Natural killer cell (primary cell): ENCODE results near the gene ADIRF. TPM values are rescaled to one million over a fixed set of nuclear protein-coding genes. Genes with fewer than 3 reads are reported as not detected.

Experiments used
- ATAC-seq, 3 donors: fragments of 150-1000 bp in 2 of 3; fragments of 200-7000 bp in 1 of 3; cut with Tn5 transposase; 1 replicate in 1 of 3; 2 replicates in 2 of 3; pipeline ENCODE4 v1.10.0; 2021; ENCODE audit warnings: mild to moderate bottlenecking in 2 of 3, moderate library complexity in 2 of 3
- DNase-seq, 2 donors: peaks; one replicate each; pipeline versions ENCODE4 v3.0.0 to v3.0.0-alpha.2; 2013 to 2021; ENCODE audit warnings: mixed read lengths in 1 of 2
- H3K27ac ChIP-seq: one replicate; pipeline ENCODE4 v1.5.1; 2013; ENCODE audit warnings: mild to moderate bottlenecking, low read length
- H3K27me3 ChIP-seq: one replicate; pipeline ENCODE4 v1.6.1; 2013; ENCODE audit warnings: low read length; ENCODE audit not compliant: control insufficient read depth, insufficient read depth
- H3K36me3 ChIP-seq: one replicate; pipeline ENCODE4 v1.6.1; 2013; ENCODE audit warnings: low read length; ENCODE audit not compliant: control insufficient read depth, insufficient read depth
- H3K4me1 ChIP-seq: one replicate; pipeline ENCODE4 v1.6.1; 2013; ENCODE audit warnings: low read length; ENCODE audit not compliant: control insufficient read depth, insufficient read depth
- H3K4me3 ChIP-seq: one replicate; pipeline ENCODE4 v1.5.1; 2013; ENCODE audit warnings: low read length
- H3K9me3 ChIP-seq: one replicate; pipeline ENCODE4 v1.6.1; 2013; ENCODE audit warnings: low read length; ENCODE audit not compliant: control insufficient read depth, insufficient read depth
- H3K27ac Mint-ChIP-seq, 2 donors: one replicate each; pipeline ENCODE4 v1.8.0; 2022; ENCODE audit warnings: mild to moderate bottlenecking in 2 of 2, mixed read lengths in 2 of 2, moderate library complexity in 1 of 2
- H3K27me3 Mint-ChIP-seq, 2 donors: one replicate each; pipeline ENCODE4 v1.8.0; 2022; ENCODE audit warnings: low read depth in 2 of 2, mixed read lengths in 2 of 2
- H3K36me3 Mint-ChIP-seq: one replicate; pipeline ENCODE4 v1.8.0; 2022; ENCODE audit warnings: mixed read lengths
- H3K4me1 Mint-ChIP-seq, 2 donors: one replicate each; pipeline ENCODE4 v1.8.0; 2022; ENCODE audit warnings: mixed read lengths in 2 of 2
- H3K4me3 Mint-ChIP-seq: one replicate; pipeline ENCODE4 v1.8.0; 2022; ENCODE audit warnings: mild to moderate bottlenecking, moderate library complexity, mixed read lengths
- H3K9me3 Mint-ChIP-seq, 2 donors: one replicate each; pipeline ENCODE4 v1.8.0; 2022; ENCODE audit warnings: mixed read lengths in 2 of 2
- WGBS: methylation state at CpG from one replicate; pipeline ENCODE4 v1.1.7; 2013; ENCODE audit warnings: missing lambda C conversion rate; ENCODE audit not compliant: insufficient coverage; 5-methylcytosine and 5-hydroxymethylcytosine counted together
- intact Hi-C: fragments of 100-400 bp; cut with micrococcal nuclease; formaldehyde crosslinking; loops from one replicate; pipeline ENCODE4 v1.14.2; 2022
- total RNA-seq, 4 donors: library from RNA; stranded (reverse); fragments of 120-200 nt in 1 of 4; gene quantifications; one replicate each; pipeline versions ENCODE4 v1.2.3 to v1.2.4, GENCODE V29; 2013 to 2022
- TF ChIP-seq, protein P1 (sequence below): fragments of 200-600 bp; IDR thresholded peaks from one replicate; pipeline ENCODE4 v1.8.0; 2022; ENCODE audit warnings: antibody characterized with exemption

ADIRF gene
- total RNA-seq, 3 donors from 2014 or later (not counting 1 experiment from before 2014, with no cell fraction given) = not detected

DNA sequence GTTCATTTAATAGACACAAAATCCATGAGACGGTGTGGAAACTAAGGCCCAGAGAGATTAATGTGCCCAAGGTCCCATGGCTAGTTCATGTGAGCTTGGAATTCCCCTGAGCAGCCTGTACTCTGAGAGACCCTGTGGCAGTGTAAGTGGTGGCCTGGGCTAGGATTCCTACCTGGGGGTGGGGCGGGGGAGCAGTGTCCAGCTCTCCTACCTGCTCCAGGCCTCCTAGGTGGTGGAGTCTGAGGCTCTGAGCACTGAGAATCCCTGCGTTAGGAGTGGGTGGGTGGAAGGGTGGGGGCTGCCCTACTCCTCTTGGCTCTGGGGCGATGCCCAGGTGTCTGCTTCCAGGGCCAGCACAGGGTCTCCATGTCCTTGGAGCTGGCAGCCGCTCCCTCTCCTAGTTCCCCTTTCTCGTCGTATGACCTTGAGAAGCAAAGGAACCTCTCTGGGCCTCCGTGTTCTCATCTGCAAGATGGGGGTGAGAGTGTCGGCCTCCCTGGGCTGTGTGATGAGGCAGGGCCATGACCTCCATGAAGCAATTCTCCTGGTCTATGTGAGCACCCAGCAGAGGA lies 7.3 kb upstream of the ADIRF start:
- WGBS = 85% methylated on average over 9 of the region's 9 CpGs
- no peak for DNase-seq

DNA sequence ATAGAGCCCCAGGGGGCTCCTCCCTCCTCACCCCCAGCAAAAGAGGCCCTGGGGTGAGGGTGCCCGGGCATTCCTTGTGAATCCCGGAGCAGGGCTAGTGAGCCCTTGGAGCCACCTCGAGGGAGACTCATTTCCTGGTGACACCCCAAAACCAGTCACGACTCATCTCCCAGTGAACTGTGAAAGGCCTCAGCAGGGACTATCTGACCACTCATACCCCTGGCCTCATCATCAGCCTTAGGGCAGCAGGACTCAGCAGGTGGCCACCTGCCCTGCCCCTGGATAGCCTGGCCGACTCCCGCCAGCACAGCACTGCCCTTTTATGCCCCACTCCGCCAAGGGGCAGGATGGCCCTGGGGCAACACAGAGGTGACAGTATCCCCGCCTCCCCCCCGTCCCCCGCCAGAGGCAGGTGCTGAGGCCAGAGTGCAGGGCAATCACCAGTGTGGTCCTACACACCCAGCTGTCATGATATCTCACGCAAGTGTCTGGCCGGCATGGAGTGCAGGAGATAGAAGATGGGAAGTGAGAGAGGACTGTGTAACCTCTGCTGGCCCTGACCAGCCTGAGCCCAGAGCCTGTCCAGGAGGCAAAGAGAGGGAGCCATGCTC lies 6.7 kb upstream of the ADIRF start:
- Mint-ChIP-seq H3K4me3 (no peak overlapping the region), H3K4me1 (peaks cover 9 to 13% of the 10 kb centered on the region in 2 donors), H3K9me3 (no peaks in the 10 kb centered on the region), H3K27ac (no peak overlapping the region), H3K36me3 (no peaks in the 10 kb centered on the region), H3K27me3 (no peaks in the 10 kb centered on the region)
- no peaks in the 10 kb centered on the region for H3K36me3 ChIP-seq
- DNase-seq (no peak), ATAC-seq (no peak)
- H3K4me3 ChIP-seq = no peak overlapping the region
- H3K9me3 ChIP-seq = no peaks in the 10 kb centered on the region
- TF ChIP-seq, protein P1, sequence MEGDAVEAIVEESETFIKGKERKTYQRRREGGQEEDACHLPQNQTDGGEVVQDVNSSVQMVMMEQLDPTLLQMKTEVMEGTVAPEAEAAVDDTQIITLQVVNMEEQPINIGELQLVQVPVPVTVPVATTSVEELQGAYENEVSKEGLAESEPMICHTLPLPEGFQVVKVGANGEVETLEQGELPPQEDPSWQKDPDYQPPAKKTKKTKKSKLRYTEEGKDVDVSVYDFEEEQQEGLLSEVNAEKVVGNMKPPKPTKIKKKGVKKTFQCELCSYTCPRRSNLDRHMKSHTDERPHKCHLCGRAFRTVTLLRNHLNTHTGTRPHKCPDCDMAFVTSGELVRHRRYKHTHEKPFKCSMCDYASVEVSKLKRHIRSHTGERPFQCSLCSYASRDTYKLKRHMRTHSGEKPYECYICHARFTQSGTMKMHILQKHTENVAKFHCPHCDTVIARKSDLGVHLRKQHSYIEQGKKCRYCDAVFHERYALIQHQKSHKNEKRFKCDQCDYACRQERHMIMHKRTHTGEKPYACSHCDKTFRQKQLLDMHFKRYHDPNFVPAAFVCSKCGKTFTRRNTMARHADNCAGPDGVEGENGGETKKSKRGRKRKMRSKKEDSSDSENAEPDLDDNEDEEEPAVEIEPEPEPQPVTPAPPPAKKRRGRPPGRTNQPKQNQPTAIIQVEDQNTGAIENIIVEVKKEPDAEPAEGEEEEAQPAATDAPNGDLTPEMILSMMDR = no peak
- peaks cover 23% of the 10 kb centered on the region for H3K4me1 ChIP-seq
- no peak overlapping the region for H3K27ac ChIP-seq
- intact Hi-C loops = no loop called here
- H3K27me3 ChIP-seq = no peaks in the 10 kb centered on the region
- WGBS = 88% methylated on average over 12 of the region's 12 CpGs

More for the DNA sequence above, 7.3 kb upstream of the ADIRF start:
- Mint-ChIP-seq H3K4me3 (no peak overlapping the region), H3K27me3 (no peaks in the 10 kb centered on the region), H3K4me1 (peaks cover 2 to 6% of the 10 kb centered on the region in 2 donors), H3K9me3 (no peaks in the 10 kb centered on the region), H3K36me3 (no peaks in the 10 kb centered on the region), H3K27ac (no peak overlapping the region)
- no peaks in the 10 kb centered on the region for H3K27me3 ChIP-seq
- ATAC-seq = no peak
- no peaks in the 10 kb centered on the region for H3K9me3 ChIP-seq
- no peak overlapping the region for H3K27ac ChIP-seq
- no peak overlapping the region for H3K4me3 ChIP-seq
- H3K4me1 ChIP-seq = peaks cover 16% of the 10 kb centered on the region
- no peaks in the 10 kb centered on the region for H3K36me3 ChIP-seq
- TF ChIP-seq, protein P1 = no peak
- intact Hi-C loops = no loop called here

DNA sequence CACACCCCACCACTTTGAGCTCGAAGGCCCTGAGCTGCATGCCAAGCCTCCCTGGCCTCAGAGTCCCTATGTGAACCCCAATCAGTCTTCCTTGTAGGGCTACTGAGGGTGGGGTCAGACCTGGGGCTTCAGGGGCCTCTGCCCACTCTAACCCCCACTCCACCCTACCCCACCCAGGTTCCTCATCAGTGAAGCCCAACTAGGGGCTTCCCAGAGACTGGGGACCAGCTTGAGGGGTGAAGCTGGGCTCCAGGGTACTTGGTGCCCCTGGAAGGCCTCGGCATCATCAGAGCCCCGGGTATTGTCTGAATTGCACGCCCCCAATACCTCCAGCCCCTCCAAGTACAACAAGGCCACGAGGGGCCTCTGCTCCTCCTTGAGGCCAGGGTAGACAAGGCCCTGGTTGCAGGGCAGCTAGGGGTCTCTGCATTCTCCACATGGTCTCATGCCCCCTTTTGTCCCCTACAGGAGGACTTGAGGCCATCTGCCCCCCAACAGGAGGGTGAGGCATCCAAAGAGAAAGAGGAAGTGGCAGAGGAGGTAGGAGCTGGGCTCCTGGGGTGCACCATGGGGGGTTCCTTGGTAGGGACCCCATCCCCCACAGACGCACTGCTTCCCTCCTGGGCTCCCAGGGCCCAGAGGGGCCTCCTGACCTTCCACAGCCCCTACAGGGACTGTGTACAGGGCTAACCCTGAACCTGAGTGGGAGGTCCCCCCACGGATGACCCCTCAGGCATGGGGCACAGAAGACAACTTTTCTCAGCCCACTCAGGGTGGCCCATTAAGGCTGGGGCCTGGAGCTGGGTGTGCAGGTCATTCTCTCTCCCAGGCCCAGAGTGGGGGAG lies 5.9 kb upstream of the ADIRF start:
- H3K27me3 Mint-ChIP-seq = no peaks in the 10 kb centered on the region
- DNase-seq = no peak
- H3K9me3 Mint-ChIP-seq = no peaks in the 10 kb centered on the region
- intact Hi-C loops = no loop called here
- H3K27ac ChIP-seq = no peak overlapping the region
- 86% methylated on average over 7 of the region's 7 CpGs for WGBS
- H3K36me3 ChIP-seq = no peaks in the 10 kb centered on the region
- no peak overlapping the region for H3K4me3 ChIP-seq
- TF ChIP-seq, protein P1 = no peak
- H3K27me3 ChIP-seq = no peaks in the 10 kb centered on the region
- peaks cover 29% of the 10 kb centered on the region for H3K4me1 ChIP-seq
- no peaks in the 10 kb centered on the region for H3K36me3 Mint-ChIP-seq
- peaks cover 10 to 18% of the 10 kb centered on the region in 2 donors for H3K4me1 Mint-ChIP-seq
- no peak overlapping the region for H3K27ac Mint-ChIP-seq
- H3K4me3 Mint-ChIP-seq = no peak overlapping the region
- ATAC-seq = no peak
- H3K9me3 ChIP-seq = no peaks in the 10 kb centered on the region
